GM23248 (cell line): ENCODE measurements around the gene CIDEB. TPM values are rescaled to one million over a fixed set of nuclear protein-coding genes. Genes with fewer than 3 reads are reported as not detected.

Experiments
- DNase-seq: peaks from one replicate; pipeline ENCODE4 v3.0.0-alpha.2; 2015
- H2AFZ ChIP-seq: fragments of 200-600 bp; sonication (generic); 2 replicates; pipeline ENCODE4 v1.6.1; 2016; ENCODE audit warnings: antibody characterized with exemption
- H3F3A ChIP-seq: fragments of 200-600 bp; sonication (generic); 2 replicates; pipeline ENCODE4 v1.6.1; 2016; ENCODE audit warnings: mild to moderate bottlenecking, antibody characterized with exemption, mixed run types; ENCODE audit not compliant: insufficient read depth
- H3K27ac ChIP-seq: fragments of 200-600 bp; sonication (generic); 2 replicates; pipeline ENCODE4 v1.5.1; 2016; ENCODE audit warnings: mild to moderate bottlenecking
- H3K27me3 ChIP-seq: fragments of 200-600 bp; sonication (generic); replicated peaks from 2 replicates; pipeline ENCODE4 v1.6.1; 2016; ENCODE audit warnings: mild to moderate bottlenecking; ENCODE audit not compliant: insufficient read depth
- H3K36me3 ChIP-seq: fragments of 200-600 bp; sonication (generic); 2 replicates; pipeline ENCODE4 v1.6.1; 2016; ENCODE audit warnings: low read depth, mild to moderate bottlenecking
- H3K4me1 ChIP-seq: fragments of 200-600 bp; sonication (generic); 2 replicates; pipeline ENCODE4 v1.6.1; 2016; ENCODE audit warnings: mild to moderate bottlenecking; ENCODE audit not compliant: insufficient read depth
- H3K4me2 ChIP-seq: fragments of 200-600 bp; sonication (generic); one replicate; pipeline ENCODE4 v1.6.1; 2016; ENCODE audit warnings: mild to moderate bottlenecking; ENCODE audit not compliant: unreplicated experiment
- H3K4me3 ChIP-seq: fragments of 200-600 bp; sonication (generic); 2 replicates; pipeline ENCODE4 v1.5.1; 2016; ENCODE audit warnings: mild to moderate bottlenecking
- H3K79me2 ChIP-seq: fragments of 200-600 bp; sonication (generic); 2 replicates; pipeline ENCODE4 v1.6.1; 2016; ENCODE audit warnings: mild to moderate bottlenecking; ENCODE audit not compliant: insufficient read depth
- H3K9ac ChIP-seq: fragments of 200-600 bp; sonication (generic); 2 replicates; pipeline ENCODE4 v1.6.1; 2016; ENCODE audit warnings: mild to moderate bottlenecking
- H3K9me2 ChIP-seq: fragments of 200-600 bp; sonication (generic); 2 replicates; pipeline ENCODE4 v1.6.1; 2016; ENCODE audit warnings: mixed run types, mild to moderate bottlenecking, moderate library complexity; ENCODE audit not compliant: insufficient read depth
- H3K9me3 ChIP-seq: fragments of 200-600 bp; sonication (generic); one replicate; pipeline ENCODE4 v1.6.1; 2017; ENCODE audit warnings: low read depth
- H4K20me1 ChIP-seq: fragments of 200-600 bp; sonication (generic); 2 replicates; pipeline ENCODE4 v1.6.0; 2016; ENCODE audit not compliant: insufficient read depth
- EZH2 ChIP-seq: fragments of 200-600 bp; sonication (generic); IDR thresholded peaks from 2 replicates; pipeline ENCODE4 v1.6.1; 2018; ENCODE audit warnings: antibody characterized with exemption, mild to moderate bottlenecking; ENCODE audit not compliant: insufficient read depth, poor library complexity, severe bottlenecking
- EZH2phosphoT487 ChIP-seq: fragments of 200-600 bp; sonication (generic); IDR thresholded peaks from 2 replicates; pipeline ENCODE4 v1.6.1; 2018; ENCODE audit warnings: antibody characterized with exemption, moderate library complexity, mild to moderate bottlenecking, low read depth; ENCODE audit not compliant: insufficient read depth
- WGBS, 2 experiments: methylation state at CpG; one replicate each; pipeline ENCODE4 v1.1.6; 2015 to 2017; ENCODE audit warnings: low lambda C conversion rate in 2 of 2, low coverage in 1 of 2; ENCODE audit errors: missing lambda C conversion rate in 2 of 2; 5-methylcytosine and 5-hydroxymethylcytosine counted together
- in situ Hi-C: fragments of 300-500 bp; cut with MboI; formaldehyde crosslinking; loops from 2 replicates; pipeline ENCODE4 v1.15.0; 2020
- polyA plus RNA-seq: library from polyadenylated mRNA; unstranded; fragments of >200 nt; fragmentation: Nextera tagmentation; extraction: Ambion mirVana; gene quantifications from 2 replicates; pipeline ENCODE4 v1.2.1, GENCODE V29; 2016
- total RNA-seq: library from RNA; depleted of rRNA; stranded (reverse); fragments of >200 nt; shearing (Covaris generic); gene quantifications from 2 replicates; pipeline ENCODE4 v1.2.3, GENCODE V29; 2014

Gene CIDEB
- total and polyA plus RNA-seq, 2 experiments from 2014 or later: 1.2 to 2.1 TPM

DNA sequence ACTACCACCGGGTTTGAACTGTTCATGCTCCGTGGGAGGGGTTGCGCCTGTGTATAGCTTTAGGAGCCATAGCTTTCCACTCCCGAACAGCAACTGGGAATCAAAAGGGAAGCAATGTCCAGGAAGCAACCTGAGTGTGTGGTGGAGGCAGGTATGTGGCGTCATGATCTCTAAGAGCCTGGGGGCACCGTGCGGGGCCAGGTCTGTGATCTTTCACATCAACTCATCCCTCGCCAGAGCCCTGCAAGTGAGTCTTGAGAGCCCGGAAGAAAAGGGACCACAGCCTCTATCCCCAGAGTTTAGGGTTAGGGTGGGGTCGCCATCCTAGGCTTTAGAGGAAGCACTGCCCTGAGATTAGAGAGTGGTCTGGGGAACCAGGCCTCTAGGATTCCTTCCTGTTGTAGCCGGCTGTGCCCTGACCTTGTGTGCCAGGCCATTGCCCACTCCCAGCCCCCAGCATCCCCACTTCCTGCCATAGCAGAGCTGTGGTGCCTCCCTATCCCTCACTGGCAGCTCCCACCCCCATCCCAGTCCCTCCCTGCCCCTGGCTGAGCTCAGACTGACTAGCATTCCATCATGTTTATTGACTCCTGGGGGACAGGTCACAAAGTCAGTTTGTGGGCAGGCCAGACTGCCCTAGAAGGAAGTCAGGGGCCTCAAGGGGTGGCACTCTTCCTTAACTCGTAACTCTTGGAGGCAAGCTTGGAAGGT lies 27.8 kb upstream of the CIDEB start:
- in situ Hi-C loops: loop anchor here (5.0 kb wide), 1 partner anchor 102 kb away; no protein-coding TSS in a partner anchor
- peaks cover 7% of the 10 kb centered on the region; the same call in 1 of the 2 replicates for H3K4me1 ChIP-seq
- H4K20me1 ChIP-seq: no peaks in the 10 kb centered on the region
- DNase-seq: no peak
- no peaks in the 10 kb centered on the region for H3K27me3 ChIP-seq
- no peak overlapping the region for H3K27ac ChIP-seq
- H2AFZ ChIP-seq: no peak overlapping the region
- no peaks in the 10 kb centered on the region for H3F3A ChIP-seq
- H3K9me3 ChIP-seq: no peaks in the 10 kb centered on the region
- H3K79me2 ChIP-seq: no peaks in the 10 kb centered on the region
- no peak overlapping the region for H3K4me3 ChIP-seq
- no peaks in the 10 kb centered on the region for H3K36me3 ChIP-seq
- H3K9me2 ChIP-seq: no peaks in the 10 kb centered on the region
- WGBS, 2 experiments: 86 to 88% methylated on average over 11 to 12 of the region's 12 CpGs
- no peak overlapping the region for H3K4me2 ChIP-seq
- no peak for TF ChIP-seq EZH2phosphoT487
- TF ChIP-seq EZH2: no peak
- no peak overlapping the region for H3K9ac ChIP-seq

DNA sequence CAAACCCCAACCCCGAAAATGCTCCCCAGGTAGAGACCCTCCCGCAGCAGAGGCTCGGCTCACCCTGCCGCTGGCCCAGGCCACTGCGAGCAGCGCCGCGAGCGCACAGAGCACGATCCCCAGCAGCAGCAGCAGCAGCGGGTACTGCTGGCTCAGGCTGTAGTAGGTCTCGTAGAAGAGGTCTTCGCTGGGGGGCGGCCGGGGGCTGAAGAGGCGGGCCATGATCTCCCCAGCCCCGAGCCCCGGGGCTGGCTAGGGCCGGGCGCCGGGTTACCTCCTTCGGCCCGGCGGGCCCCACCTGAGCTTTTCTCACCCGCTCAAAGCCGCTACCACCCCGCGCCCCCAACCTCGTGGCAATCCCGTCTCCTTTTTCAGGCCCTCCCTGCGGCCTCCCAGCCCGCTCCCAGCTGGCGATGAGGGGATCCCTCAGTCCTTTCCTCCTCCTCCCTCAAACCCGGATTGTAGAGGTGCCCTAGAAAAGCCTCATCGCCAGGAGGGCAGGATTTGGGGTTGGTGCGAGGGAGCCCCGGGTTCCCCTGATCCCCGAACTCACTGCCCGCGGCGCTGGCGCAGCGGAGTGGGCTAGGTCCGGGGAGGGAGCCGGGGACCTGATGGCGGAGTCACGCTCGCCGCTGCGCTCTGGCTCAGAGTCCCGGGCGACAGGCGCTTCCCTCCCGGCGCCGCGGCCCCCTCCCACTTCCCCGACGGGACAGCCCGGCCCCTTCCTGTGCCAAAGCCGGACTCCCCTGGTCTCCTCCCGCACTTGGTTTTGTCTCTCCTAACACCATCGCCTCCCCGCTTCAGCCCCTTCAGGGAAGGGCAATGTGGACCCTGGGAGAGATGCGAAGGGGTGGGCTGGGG lies 26.9 kb upstream of the CIDEB start, which contains the start of gene ADCY4:
Gene ADCY4 (minus strand): TSS at position 641 of the 861 bp plus-strand sequence. CDS start 419 bp downstream, at position 222.
- H3K9me2 ChIP-seq: no peaks in the 10 kb centered on the region
- peak within 1 kb of the TSS; percentile 64 for H3K4me3 ChIP-seq
- DNase-seq: peak; percentile 50
- TF ChIP-seq EZH2: no peak
- no peak for TF ChIP-seq EZH2phosphoT487
- in situ Hi-C loops: loop anchor here (5.0 kb wide), 1 partner anchor 103 kb away; no protein-coding TSS in a partner anchor
- no peaks in the 10 kb centered on the region for H3K36me3 ChIP-seq
- H3K27me3 ChIP-seq: no peaks in the 10 kb centered on the region
- no peak within 1 kb of the TSS for H3K27ac ChIP-seq
- 0 out of 2 replicates have a peak within 1 kb of the TSS, but pooled peaks have one; percentile 6 for H3K9ac ChIP-seq
- H3K4me1 ChIP-seq: peaks cover 7% of the 10 kb centered on the region; the same call in 1 of the 2 replicates
- H2AFZ ChIP-seq: peak within 1 kb of the TSS; percentile 52
- H4K20me1 ChIP-seq: no peaks in the 10 kb centered on the region
- peak within 1 kb of the TSS; percentile 69 for H3K4me2 ChIP-seq
- no peaks in the 10 kb centered on the region for H3K79me2 ChIP-seq
- no peaks in the 10 kb centered on the region for H3F3A ChIP-seq
- no peaks in the 10 kb centered on the region for H3K9me3 ChIP-seq
- WGBS, 2 experiments: 17% methylated on average over 27 to 55 of the region's 65 CpGs

DNA sequence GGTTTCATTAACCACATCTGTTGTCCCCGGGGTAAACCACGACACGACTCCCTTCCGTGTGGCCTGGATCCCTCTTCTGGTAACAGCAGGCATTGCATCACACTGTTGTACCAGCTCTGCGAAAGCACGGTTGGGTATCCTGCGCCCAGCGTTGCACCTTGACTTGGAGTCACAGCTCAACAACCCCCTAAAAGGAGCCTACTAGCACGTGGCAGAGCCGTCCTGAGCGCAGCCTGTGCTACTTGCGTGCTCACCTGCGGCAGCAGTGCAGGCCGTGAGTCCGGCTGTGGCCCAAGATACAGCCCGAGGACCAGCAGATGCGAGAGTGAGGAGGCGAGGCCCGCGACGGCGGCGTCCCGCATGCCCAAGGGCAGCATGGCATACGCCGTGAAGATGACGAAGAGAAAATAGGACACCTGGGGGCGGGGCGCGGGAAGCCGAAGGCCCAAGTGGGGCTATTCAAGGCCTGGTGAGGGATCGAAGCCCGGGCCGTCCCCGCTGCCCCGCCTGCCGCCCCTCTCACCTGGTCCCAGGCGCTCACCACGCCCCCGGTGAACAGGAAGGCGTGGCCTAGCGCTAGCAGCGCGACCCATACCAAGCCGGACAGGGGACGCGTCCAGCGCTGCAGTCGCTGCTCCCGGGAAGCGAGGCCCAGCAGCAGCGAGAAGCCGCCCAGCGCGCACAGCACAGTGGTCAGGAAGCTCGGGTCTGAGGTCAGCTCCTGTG lies 24.7 kb upstream of the CIDEB start:
- WGBS, 2 experiments: 28 to 34% methylated on average over 45 to 56 of the region's 56 CpGs
- Histone ChIP-seq H3K79me2 (no peaks in the 10 kb centered on the region), H3K4me2 (no peak overlapping the region), H3K4me3 (no peak overlapping the region), H3K9me3 (no peaks in the 10 kb centered on the region), H3K36me3 (no peaks in the 10 kb centered on the region), H3K4me1 (peaks cover 7% of the 10 kb centered on the region; the same call in 1 of the 2 replicates), H3K9me2 (no peaks in the 10 kb centered on the region), H3K27me3 (no peaks in the 10 kb centered on the region), H3F3A (no peaks in the 10 kb centered on the region), H3K9ac (no peak overlapping the region), H3K27ac (no peak overlapping the region), H2AFZ (no peak overlapping the region; the same call in 1 of the 2 replicates), H4K20me1 (no peaks in the 10 kb centered on the region)
- DNase-seq: peak; percentile 80
- in situ Hi-C loops: no loop called here
- TF ChIP-seq EZH2: no peak
- no peak for TF ChIP-seq EZH2phosphoT487
